Activated CD4-positive, alpha-beta memory T cell treated with anti-CD3 and anti-CD28 coated beads for 36 hours (primary cell): ENCODE data around the gene MED13L. TPM values are rescaled to one million over a fixed set of nuclear protein-coding genes. Genes with fewer than 3 reads are reported as not detected.
"Not testable (repeated sequence)": the region's sequence is repeated elsewhere in the genome, so short reads cannot be mapped to it uniquely, and the experiment has no call there.

Experiments
- CTCF ChIA-PET: fragments of 350-600 bp; sonication (Branson Sonifier 250); formaldehyde crosslinking; loops from one replicate; lab custom pipeline; 2021; ENCODE audit warnings: antibody characterized with exemption, inconsistent platforms; lab: Charles Lee
- POLR2A ChIA-PET: fragments of 350-600 bp; sonication (Branson Sonifier 250); formaldehyde crosslinking; loops from one replicate; lab custom pipeline; 2021; ENCODE audit warnings: antibody characterized with exemption; lab: Charles Lee
- DNase-seq: peaks from one replicate; pipeline ENCODE4 v3.0.0-alpha.2; 2020
- H3K27ac Mint-ChIP-seq: one replicate; pipeline ENCODE4 v1.8.0; 2021; ENCODE audit warnings: mixed read lengths
- H3K27me3 Mint-ChIP-seq: one replicate; pipeline ENCODE4 v1.8.0; 2021; ENCODE audit warnings: mixed read lengths
- H3K36me3 Mint-ChIP-seq: one replicate; pipeline ENCODE4 v1.8.0; 2021; ENCODE audit warnings: mixed read lengths
- H3K4me1 Mint-ChIP-seq: one replicate; pipeline ENCODE4 v1.8.0; 2021; ENCODE audit warnings: low read depth, mixed read lengths
- H3K4me3 Mint-ChIP-seq: one replicate; pipeline ENCODE4 v1.8.0; 2021; ENCODE audit warnings: mild to moderate bottlenecking, mixed read lengths
- H3K9me3 Mint-ChIP-seq: one replicate; pipeline ENCODE4 v1.8.0; 2021; ENCODE audit warnings: mixed read lengths
- intact Hi-C: fragments of 100-400 bp; cut with micrococcal nuclease; formaldehyde crosslinking; loops from one replicate; pipeline ENCODE4 v1.15.1; 2023
- total RNA-seq, 2 experiments: library from RNA; stranded (reverse); gene quantifications; one replicate each; pipeline ENCODE4 v1.2.3, GENCODE V29; 2021

Gene MED13L
- total RNA-seq, 2 experiments from 2014 or later, result 37.7 to 41.4 TPM

GRCh38 chr12:115979351-115979750 lies 298.1 kb downstream of the MED13L start:
- DNase-seq, result no peak
- Mint-ChIP-seq H3K4me3 (no peak overlapping the region), H3K36me3 (peaks cover 29% of the 10 kb centered on the region), H3K27ac (no peak overlapping the region), H3K27me3 (no peaks in the 10 kb centered on the region), H3K4me1 (no peaks in the 10 kb centered on the region), H3K9me3 (no peaks in the 10 kb centered on the region)
- ChIA-PET CTCF (no interaction called here), POLR2A (no interaction called here)
- intact Hi-C loops, result no loop called here

GRCh38 chr12:115976829-115977228 lies 300.7 kb downstream of the MED13L start:
- peaks cover 32% of the 10 kb centered on the region for H3K36me3 Mint-ChIP-seq
- CTCF ChIA-PET, result interaction anchor here (1.1 to 1.3 kb wide), 2 partner anchors 21 to 408 kb away, joined by 3 read pairs; no protein-coding TSS in a partner anchor
- DNase-seq, H3K4me1 Mint-ChIP-seq, H3K9me3 Mint-ChIP-seq, H3K27me3 Mint-ChIP-seq, H3K27ac Mint-ChIP-seq, POLR2A ChIA-PET, intact Hi-C loops, H3K4me3 Mint-ChIP-seq: not testable (repeated sequence)

GRCh38 chr12:115975411-115975810 lies 302.1 kb downstream of the MED13L start:
- Mint-ChIP-seq H3K27ac (no peak overlapping the region), H3K9me3 (no peaks in the 10 kb centered on the region), H3K4me1 (no peaks in the 10 kb centered on the region), H3K27me3 (no peaks in the 10 kb centered on the region), H3K36me3 (peaks cover 32% of the 10 kb centered on the region), H3K4me3 (no peak overlapping the region)
- CTCF ChIA-PET, result no interaction called here
- intact Hi-C loops, result no loop called here
- POLR2A ChIA-PET, result no interaction called here
- DNase-seq, result no peak

- no peaks in the 10 kb centered on the region for H3K27me3 Mint-ChIP-seq
- H3K9me3 Mint-ChIP-seq, result no peaks in the 10 kb centered on the region
- H3K27ac Mint-ChIP-seq, result no peak overlapping the region
Measured at GRCh38 chr12:115973968-115974724, 303.3 kb downstream of the MED13L start.

GRCh38 chr12:115973066-115973465 lies 304.4 kb downstream of the MED13L start:
- intact Hi-C loops, result no loop called here
- Mint-ChIP-seq H3K4me3 (no peak overlapping the region), H3K4me1 (no peaks in the 10 kb centered on the region), H3K27me3 (no peaks in the 10 kb centered on the region), H3K27ac (no peak overlapping the region), H3K9me3 (no peaks in the 10 kb centered on the region), H3K36me3 (peaks cover 36% of the 10 kb centered on the region)
- no peak for DNase-seq
- POLR2A ChIA-PET, result no interaction called here
- CTCF ChIA-PET, result interaction anchor here (0.6 kb wide), 1 partner anchor 305 kb away, joined by 9 read pairs; no protein-coding TSS in a partner anchor

More at GRCh38 chr12:115973968-115974724, 303.3 kb downstream of the MED13L start:
- POLR2A ChIA-PET, result no interaction called here
- H3K4me3 Mint-ChIP-seq, result no peak overlapping the region
- peaks cover 28% of the 10 kb centered on the region for H3K36me3 Mint-ChIP-seq
- CTCF ChIA-PET, result no interaction called here
- no peaks in the 10 kb centered on the region for H3K4me1 Mint-ChIP-seq
- no peak for DNase-seq
- intact Hi-C loops, result no loop called here

- H3K27ac Mint-ChIP-seq, result no peak overlapping the region
- peaks cover 37% of the 10 kb centered on the region for H3K36me3 Mint-ChIP-seq
- H3K9me3 Mint-ChIP-seq, result no peaks in the 10 kb centered on the region
- no peaks in the 10 kb centered on the region for H3K27me3 Mint-ChIP-seq
- ChIA-PET POLR2A (no interaction called here), CTCF (no interaction called here)
- no peak for DNase-seq
- no peaks in the 10 kb centered on the region for H3K4me1 Mint-ChIP-seq
- no peak overlapping the region for H3K4me3 Mint-ChIP-seq
- intact Hi-C loops, result no loop called here
Measured at GRCh38 chr12:115972241-115972640, 305.3 kb downstream of the MED13L start.

GRCh38 chr12:115968211-115968610 lies 309.3 kb downstream of the MED13L start:
- intact Hi-C loops, result no loop called here
- Mint-ChIP-seq H3K27me3 (no peaks in the 10 kb centered on the region), H3K9me3 (no peaks in the 10 kb centered on the region), H3K4me3 (no peak overlapping the region), H3K4me1 (peaks cover 11% of the 10 kb centered on the region), H3K36me3 (peaks cover 42% of the 10 kb centered on the region), H3K27ac (no peak overlapping the region)
- CTCF ChIA-PET, result no interaction called here
- POLR2A ChIA-PET, result no interaction called here
- no peak for DNase-seq

- Mint-ChIP-seq H3K36me3 (peaks cover 41% of the 10 kb centered on the region), H3K9me3 (no peaks in the 10 kb centered on the region), H3K27me3 (no peaks in the 10 kb centered on the region), H3K4me3 (no peak overlapping the region), H3K4me1 (peaks cover 11% of the 10 kb centered on the region), H3K27ac (no peak overlapping the region)
- no peak for DNase-seq
- intact Hi-C loops, result no loop called here
- CTCF ChIA-PET, result interaction anchor here (1.0 kb wide), 1 partner anchor 11 kb away, joined by 3 read pairs; no protein-coding TSS in a partner anchor
- POLR2A ChIA-PET, result no interaction called here
Measured at GRCh38 chr12:115966376-115966775, 311.1 kb downstream of the MED13L start.

- POLR2A ChIA-PET, result no interaction called here
- Mint-ChIP-seq H3K9me3 (no peaks in the 10 kb centered on the region), H3K27ac (peak overlapping the region; percentile 67), H3K27me3 (no peaks in the 10 kb centered on the region), H3K4me3 (no peak overlapping the region), H3K36me3 (peaks cover 47% of the 10 kb centered on the region), H3K4me1 (peaks cover 13% of the 10 kb centered on the region)
- peak; percentile 18 for DNase-seq
- CTCF ChIA-PET, result no interaction called here
- intact Hi-C loops, result no loop called here
Measured at GRCh38 chr12:115964626-115965025, 312.9 kb downstream of the MED13L start.

- peaks cover 46% of the 10 kb centered on the region for H3K36me3 Mint-ChIP-seq
- no peak overlapping the region for H3K4me3 Mint-ChIP-seq
- ChIA-PET POLR2A (no interaction called here), CTCF (no interaction called here)
- DNase-seq, result no peak
- H3K27me3 Mint-ChIP-seq, result no peaks in the 10 kb centered on the region
- H3K4me1 Mint-ChIP-seq, result peaks cover 13% of the 10 kb centered on the region
- intact Hi-C loops, result no loop called here
- H3K9me3 Mint-ChIP-seq, result no peaks in the 10 kb centered on the region
- peak overlapping the region; percentile 67 for H3K27ac Mint-ChIP-seq
Measured at GRCh38 chr12:115964214-115964613, 313.3 kb downstream of the MED13L start.

GRCh38 chr12:115962216-115962615 lies 315.3 kb downstream of the MED13L start:
- no peak for DNase-seq
- Mint-ChIP-seq H3K27ac (no peak overlapping the region), H3K9me3 (no peaks in the 10 kb centered on the region), H3K4me1 (peaks cover 13% of the 10 kb centered on the region), H3K36me3 (peaks cover 35% of the 10 kb centered on the region), H3K27me3 (no peaks in the 10 kb centered on the region), H3K4me3 (no peak overlapping the region)
- ChIA-PET POLR2A (no interaction called here), CTCF (no interaction called here)
- intact Hi-C loops, result no loop called here

GRCh38 chr12:115960868-115961802 lies 316.4 kb downstream of the MED13L start:
- Mint-ChIP-seq H3K36me3 (peaks cover 28% of the 10 kb centered on the region), H3K4me1 (peaks cover 13% of the 10 kb centered on the region), H3K27ac (no peak overlapping the region), H3K4me3 (no peak overlapping the region), H3K9me3 (no peaks in the 10 kb centered on the region), H3K27me3 (no peaks in the 10 kb centered on the region)
- ChIA-PET POLR2A (no interaction called here), CTCF (no interaction called here)
- peak; percentile 25 for DNase-seq
- intact Hi-C loops, result no loop called here
